WTC11 (cell line): Measurements from ENCODE around the gene TMEM115. TPM values are rescaled to one million over a fixed set of nuclear protein-coding genes. Genes with fewer than 3 reads are reported as not detected.

Experiments used
- ATAC-seq: fragments of 200-7000 bp; cut with Tn5 transposase; 2 replicates; pipeline ENCODE4 v1.10.0; 2021; ENCODE audit warnings: mild to moderate bottlenecking, moderate library complexity
- CTCF ChIA-PET: fragments of 300-600 bp; sonication (Branson Sonifier 250); formaldehyde crosslinking; loops from one replicate; lab custom pipeline; 2021; ENCODE audit warnings: antibody characterized with exemption; lab: Charles Lee
- POLR2A ChIA-PET: fragments of 350-600 bp; sonication (Branson Sonifier 250); formaldehyde crosslinking; loops from one replicate; lab custom pipeline; 2021; ENCODE audit warnings: antibody characterized with exemption; lab: Charles Lee
- DNase-seq: peaks from one replicate; pipeline ENCODE4 v3.0.0; 2021; ENCODE audit warnings: low spot score
- H3K27ac Mint-ChIP-seq: 2 replicates; pipeline ENCODE4 v1.8.0; 2021; ENCODE audit warnings: mixed read lengths
- H3K27me3 Mint-ChIP-seq: 2 replicates; pipeline ENCODE4 v1.8.0; 2021; ENCODE audit warnings: low read depth, mild to moderate bottlenecking, moderate library complexity, mixed read lengths
- H3K36me3 Mint-ChIP-seq: 2 replicates; pipeline ENCODE4 v1.8.0; 2021; ENCODE audit warnings: mixed read lengths
- H3K4me1 Mint-ChIP-seq: 2 replicates; pipeline ENCODE4 v1.8.0; 2022; ENCODE audit warnings: mixed read lengths
- H3K4me3 Mint-ChIP-seq: 2 replicates; pipeline ENCODE4 v1.8.0; 2021; ENCODE audit warnings: mild to moderate bottlenecking, moderate library complexity, mixed read lengths
- H3K9me3 Mint-ChIP-seq: 2 replicates; pipeline ENCODE4 v1.8.0; 2021; ENCODE audit warnings: mixed read lengths
- AR ChIP-seq: fragments of 250-450 bp; sonication (Bioruptor Pico); IDR thresholded peaks from 2 replicates; pipeline ENCODE4 v1.9.0; 2021; ENCODE audit warnings: mild to moderate bottlenecking
- CREB1 ChIP-seq: sonication (generic); formaldehyde crosslinking; IDR thresholded peaks from 2 replicates; pipeline ENCODE4 v1.8.0; 2023; ENCODE audit warnings: mild to moderate bottlenecking, missing genetic modification reagents
- FOXP4 ChIP-seq: sonication (generic); formaldehyde crosslinking; IDR thresholded peaks from 2 replicates; pipeline ENCODE4 v1.8.0; 2022; ENCODE audit warnings: mild to moderate bottlenecking, missing genetic modification reagents
- GRHL2 ChIP-seq: fragments of 250-450 bp; sonication (Bioruptor Pico); IDR thresholded peaks from 2 replicates; pipeline ENCODE4 v1.8.0; 2022; ENCODE audit warnings: mild to moderate bottlenecking, moderate library complexity; ENCODE audit not compliant: insufficient replicate concordance, severe bottlenecking
- HMGXB4 ChIP-seq: sonication (generic); formaldehyde crosslinking; IDR thresholded peaks from 2 replicates; pipeline ENCODE4 v1.8.1; 2023; ENCODE audit warnings: mild to moderate bottlenecking, moderate library complexity, missing genetic modification reagents
- IRF2 ChIP-seq: sonication (generic); formaldehyde crosslinking; IDR thresholded peaks from 2 replicates; pipeline ENCODE4 v1.8.0; 2022; ENCODE audit warnings: low read depth, missing genetic modification reagents, borderline replicate concordance
- NR1H2 ChIP-seq: sonication (generic); formaldehyde crosslinking; IDR thresholded peaks from 2 replicates; pipeline ENCODE4 v1.9.0; 2021; ENCODE audit warnings: mild to moderate bottlenecking, moderate library complexity, missing genetic modification reagents
- PRRX2 ChIP-seq: fragments of 250-450 bp; sonication (Bioruptor Pico); IDR thresholded peaks from 2 replicates; pipeline ENCODE4 v1.8.0; 2021; ENCODE audit warnings: mild to moderate bottlenecking
- ZBTB21 ChIP-seq: sonication (generic); formaldehyde crosslinking; IDR thresholded peaks from 2 replicates; pipeline ENCODE4 v1.8.1; 2023; ENCODE audit warnings: mild to moderate bottlenecking, missing genetic modification reagents, borderline replicate concordance
- ZNF138 ChIP-seq: sonication (generic); formaldehyde crosslinking; conservative IDR thresholded peaks from 2 replicates; pipeline ENCODE4 v1.8.1; 2022; ENCODE audit warnings: mild to moderate bottlenecking, moderate library complexity, missing genetic modification reagents
- ZNF281 ChIP-seq: sonication (generic); formaldehyde crosslinking; IDR thresholded peaks from 2 replicates; pipeline ENCODE4 v1.8.0; 2023; ENCODE audit warnings: mild to moderate bottlenecking, missing genetic modification reagents
- ZNF532 ChIP-seq: fragments of 250-450 bp; sonication (Bioruptor Pico); IDR thresholded peaks from 2 replicates; pipeline ENCODE4 v1.9.0; 2021; ENCODE audit warnings: mild to moderate bottlenecking, borderline replicate concordance
- total RNA-seq: library from RNA; stranded (reverse); gene quantifications from 3 replicates; pipeline ENCODE4 v1.2.3, GENCODE V29; 2021

The TMEM115 gene
- total RNA-seq, 1 experiment from 2014 or later: 30.0 TPM

DNA sequence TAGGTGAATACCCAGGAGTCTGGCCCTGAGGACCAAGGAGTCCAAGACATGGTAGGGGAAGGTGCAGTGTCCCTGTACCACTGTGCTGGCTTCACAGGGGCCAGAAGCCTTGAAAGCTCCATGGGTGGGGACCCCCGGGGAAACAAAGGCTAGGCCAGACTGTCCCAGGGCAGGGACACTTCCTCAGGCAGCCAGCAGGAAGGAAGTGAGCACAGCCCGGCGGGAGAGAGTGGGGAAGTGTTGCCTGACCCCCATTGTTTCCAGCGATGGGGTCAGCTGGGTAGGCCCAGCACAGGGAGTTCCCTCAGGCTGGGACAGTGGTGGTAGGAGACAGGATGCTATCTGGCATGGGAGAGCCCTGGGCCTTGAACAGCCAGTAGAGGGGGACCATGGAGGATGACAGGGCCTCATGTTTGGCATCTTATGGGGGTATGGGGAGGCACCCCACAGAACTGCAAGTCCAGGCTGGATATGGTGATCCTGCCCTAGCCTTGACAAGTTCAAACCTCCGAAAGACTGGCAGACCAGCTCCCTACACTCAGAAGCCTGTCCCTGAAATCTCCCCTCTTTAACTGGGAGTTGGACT is 35.6 kb downstream of the TMEM115 start:
- H3K4me3 Mint-ChIP-seq: no peak overlapping the region
- no peak for DNase-seq
- H3K36me3 Mint-ChIP-seq: peaks cover 20% of the 10 kb centered on the region
- H3K27me3 Mint-ChIP-seq: no peaks in the 10 kb centered on the region
- TF ChIP-seq AR (CRISPR knock-in tag) (no peak), ZNF532 (CRISPR knock-in tag) (no peak), ZBTB21 (no peak), HMGXB4 (CRISPR knock-in tag) (no peak), NR1H2 (CRISPR knock-in tag) (no peak), ZNF281 (no peak), ZNF138 (CRISPR knock-in tag) (no peak), IRF2 (CRISPR knock-in tag) (no peak), GRHL2 (CRISPR knock-in tag) (no peak), PRRX2 (CRISPR knock-in tag) (no peak), CREB1 (no peak), FOXP4 (no peak)
- TF ChIP-seq, all 79 proteins: peak for 0
- H3K4me1 Mint-ChIP-seq: peaks cover 44% of the 10 kb centered on the region
- no peak for ATAC-seq
- ChIA-PET POLR2A (no interaction called here), CTCF (interaction anchor here (0.5 to 5.5 kb wide), 12 partner anchors 13 to 288 kb away, joined by 3 to 95 read pairs (median 6); partner anchors contain the start of genes CISH, HYAL1, HYAL3 and IFRD2)
- H3K27ac Mint-ChIP-seq: peak overlapping the region; percentile 70; the same call in 1 of the 2 replicates
- H3K9me3 Mint-ChIP-seq: no peaks in the 10 kb centered on the region
